Right atrium auricular region (tissue), 2 donors: ENCODE results near the gene ABR. TPM values are rescaled to one million over a fixed set of nuclear protein-coding genes. Genes with fewer than 3 reads are reported as not detected.
"Not testable (repeated sequence)": the region's sequence is repeated elsewhere in the genome, so short reads cannot be mapped to it uniquely, and the experiment has no call there.

Experiments
- DNase-seq: peaks from one replicate; pipeline ENCODE4 v3.0.0-alpha.2; 2019; ENCODE audit warnings: low spot score
- H3K27ac ChIP-seq, 2 donors: fragments of 200-600 bp; sonication (generic); 1 replicate in 1 of 2; 2 replicates in 1 of 2; pipeline ENCODE4 v1.5.1; 2016 to 2019
- H3K27me3 ChIP-seq, 2 donors: fragments of 200-600 bp; sonication (generic); one replicate each; pipeline versions ENCODE4 v1.5.1 to v1.6.0; 2017 to 2019
- H3K36me3 ChIP-seq: fragments of 200-600 bp; sonication (generic); one replicate; pipeline ENCODE4 v1.5.1; 2016
- H3K4me1 ChIP-seq, 2 donors: fragments of 200-600 bp; sonication (generic); one replicate each; pipeline versions ENCODE4 v1.5.1 to v1.6.0; 2017 to 2019
- H3K4me3 ChIP-seq, 2 donors: fragments of 200-600 bp; sonication (generic); 1 replicate in 1 of 2; 2 replicates in 1 of 2; pipeline ENCODE4 v1.5.1; 2017 to 2019; ENCODE audit warnings: mild to moderate bottlenecking in 1 of 2, moderate library complexity in 1 of 2
- H3K9me3 ChIP-seq, 2 donors: fragments of 200-600 bp; sonication (generic); one replicate each; pipeline ENCODE4 v1.5.1; 2019
- CTCF ChIP-seq, 2 donors: fragments of 200-600 bp; sonication (generic); IDR thresholded peaks; one replicate each; pipeline ENCODE4 v1.5.1; 2019; ENCODE audit warnings: antibody characterized with exemption in 2 of 2
- total RNA-seq, 2 donors: library from RNA; depleted of rRNA; stranded (reverse); fragments of >200 nt; gene quantifications; one replicate each; pipeline ENCODE4 v1.1.0, GENCODE V29; 2016

Gene ABR
- total RNA-seq, 2 donors from 2014 or later, result 94.9 to 116 TPM

- TF ChIP-seq CTCF (IDR thresholded peaks at IDR 0.05), result no peak
- Histone ChIP-seq H3K4me3 (no peak overlapping the region), H3K27ac (no peak overlapping the region)
These were observed 54.6 kb downstream of the ABR start for GRCh38 chr17:1124896-1125787.

GRCh38 chr17:1123921-1124715 lies 55.7 kb downstream of the ABR start:
- no peak for DNase-seq
- no peaks in the 10 kb centered on the region for H3K9me3 ChIP-seq
- H3K36me3 ChIP-seq, result peaks cover 8% of the 10 kb centered on the region
- no peak for TF ChIP-seq CTCF (IDR thresholded peaks at IDR 0.05)
- H3K4me1 ChIP-seq, result peaks cover 0 to 30% of the 10 kb centered on the region in 2 donors
- H3K27ac ChIP-seq, result no peak overlapping the region
- H3K27me3 ChIP-seq, result no peaks in the 10 kb centered on the region
- H3K4me3 ChIP-seq, result no peak overlapping the region

More at GRCh38 chr17:1124896-1125787, 54.6 kb downstream of the ABR start:
- DNase-seq, result no peak
- Histone ChIP-seq H3K27me3 (no peaks in the 10 kb centered on the region), H3K4me1 (peaks cover 0 to 30% of the 10 kb centered on the region in 2 donors), H3K9me3 (no peaks in the 10 kb centered on the region), H3K36me3 (peaks cover 8% of the 10 kb centered on the region)

- Histone ChIP-seq H3K9me3 (no peaks in the 10 kb centered on the region), H3K36me3 (peaks cover 8% of the 10 kb centered on the region), H3K4me1 (peaks cover 0 to 30% of the 10 kb centered on the region in 2 donors), H3K27me3 (no peaks in the 10 kb centered on the region), H3K4me3 (no peak overlapping the region), H3K27ac (peak overlapping the region; percentile 46 to 53)
- TF ChIP-seq CTCF (IDR thresholded peaks at IDR 0.05), result no peak
- no peak for DNase-seq
These were observed 56.4 kb downstream of the ABR start for GRCh38 chr17:1123393-1123831.

GRCh38 chr17:1122533-1123392 lies 57.0 kb downstream of the ABR start:
- peak; percentile 88 for DNase-seq

GRCh38 chr17:1121442-1121817 lies 58.4 kb downstream of the ABR start:
- H3K4me3 ChIP-seq, H3K36me3 ChIP-seq, H3K9me3 ChIP-seq, DNase-seq, H3K27me3 ChIP-seq: not testable (repeated sequence)
- Histone ChIP-seq H3K4me1 (peaks cover 0 to 30% of the 10 kb centered on the region in 2 donors), H3K27ac (peak overlapping the region in 1 of 2 donors; percentile 18)

More at GRCh38 chr17:1122533-1123392, 57.0 kb downstream of the ABR start:
- no peaks in the 10 kb centered on the region for H3K9me3 ChIP-seq
- peak overlapping the region; percentile 46 to 53 for H3K27ac ChIP-seq
- H3K27me3 ChIP-seq, result no peaks in the 10 kb centered on the region
- peaks cover 8% of the 10 kb centered on the region for H3K36me3 ChIP-seq
- peak; percentile 78 to 92 for TF ChIP-seq CTCF (IDR thresholded peaks at IDR 0.05)
- peaks cover 0 to 30% of the 10 kb centered on the region in 2 donors for H3K4me1 ChIP-seq
- no peak overlapping the region for H3K4me3 ChIP-seq
